Renal cortex interstitium (tissue), 11 donors: ENCODE measurements around the gene POLE3. TPM values are rescaled to one million over a fixed set of nuclear protein-coding genes. Genes with fewer than 3 reads are reported as not detected.

ENCODE experiments used
- DNase-seq, 11 donors: peaks; one replicate each; pipeline ENCODE4 v3.0.0-alpha.2; 2013; ENCODE audit warnings: low read depth in 9 of 11, low spot score in 4 of 11; ENCODE audit errors: extremely low read depth in 1 of 11
- polyA plus RNA-seq, 3 donors: library from polyadenylated mRNA; unstranded; fragments of 120-200 nt; gene quantifications; one replicate each; pipeline ENCODE4 v1.2.1, GENCODE V29; 2013; ENCODE audit not compliant: insufficient read length in 3 of 3

The POLE3 gene
- polyA plus RNA-seq, 3 donors = 58.7 to 72.4 (median 66.4) TPM

GRCh38 chr9:113364951-113365350, 45.5 kb downstream of the POLE3 start:
- no peak for DNase-seq

GRCh38 chr9:113363336-113363735, 47.1 kb downstream of the POLE3 start:
- no peak for DNase-seq

GRCh38 chr9:113361304-113362018, 49.0 kb downstream of the POLE3 start:
- no peak for DNase-seq

GRCh38 chr9:113360242-113360842, 50.1 kb downstream of the POLE3 start:
- no peak for DNase-seq

DNA sequence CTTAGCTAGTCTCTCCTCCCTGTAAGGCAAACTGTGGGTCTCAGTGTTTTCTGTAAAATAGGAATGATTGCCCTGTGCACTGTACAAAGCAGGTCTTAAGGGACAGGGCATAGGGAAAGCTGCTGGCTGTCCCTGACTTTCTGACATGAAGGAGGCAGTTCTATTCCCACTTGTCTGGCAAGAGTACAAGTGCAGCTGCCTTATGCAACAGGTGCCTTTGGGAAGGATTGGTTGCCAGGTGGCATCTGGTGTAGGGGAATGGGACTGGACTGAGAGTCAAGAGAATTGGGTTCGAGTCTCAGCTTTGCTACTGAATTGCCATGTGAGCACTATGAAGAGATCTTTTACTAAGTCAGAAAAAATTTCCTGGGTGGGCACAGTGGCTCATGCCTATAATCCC, 51.1 kb downstream of the POLE3 start:
- no peak for DNase-seq

Other genes with a start within 250 kb of the POLE3 start
- 10 to 100 TPM; 28.4 to 33.4 (median 30.2) TPM for gene FKBP15, start 189.4 kb downstream of the POLE3 start, polyA plus RNA-seq
- gene SLC31A1, start 189.1 kb downstream of the POLE3 start, polyA plus RNA-seq = 10 to 100 TPM; 25.0 to 29.0 (median 25.2) TPM
- 10 to 100 TPM; 34.3 to 46.4 (median 42.0) TPM for gene CDC26, start 135.1 kb downstream of the POLE3 start, polyA plus RNA-seq
- 10 to 100 TPM; 36.7 to 43.4 (median 37.7) TPM for gene PRPF4, start 135.0 kb downstream of the POLE3 start, polyA plus RNA-seq
- 10 to 100 TPM in 1 of 3 donors, 1 to 10 TPM in 2; 4.6 to 10.7 (median 6.0) TPM for gene RNF183, start 107.3 kb downstream of the POLE3 start, polyA plus RNA-seq
- gene WDR31, start 70.4 kb downstream of the POLE3 start, polyA plus RNA-seq = 1 to 10 TPM; 6.5 to 7.9 (median 7.7) TPM
- gene BSPRY, start 61.1 kb downstream of the POLE3 start, polyA plus RNA-seq = 1 to 10 TPM; 8.0 to 9.9 (median 8.8) TPM
- 10 to 100 TPM; 27.1 to 51.5 (median 38.3) TPM for gene HDHD3, start 33.7 kb downstream of the POLE3 start, polyA plus RNA-seq
- gene ALAD, start 9.4 kb downstream of the POLE3 start, polyA plus RNA-seq = 10 to 100 TPM; 37.2 to 46.1 (median 41.7) TPM
- gene C9orf43, start 72 bp upstream of the POLE3 start, polyA plus RNA-seq = 1 to 10 TPM in 1 of 3 donors, under 1 TPM in 2; 0.73 to 1.1 (median 0.82) TPM
- gene RGS3, start 53.1 kb upstream of the POLE3 start, polyA plus RNA-seq = 10 to 100 TPM; 41.4 to 49.8 (median 45.1) TPM